K562 (cell line): Measurements from ENCODE around the gene STRIP1. TPM values are rescaled to one million over a fixed set of nuclear protein-coding genes. Genes with fewer than 3 reads are reported as not detected.

Experiments
- ATAC-seq: fragments of 200-7000 bp; cut with Tn5 transposase; 3 replicates; pipeline ENCODE4 v1.9.1; 2020; ENCODE audit warnings: moderate library complexity
- BruUV-seq: library from RNA; stranded (reverse); fragments of 400-500 nt; replicated peaks from 2 replicates; lab custom pipeline; 2021; lab: Mats Ljungman, UMichigan
- CTCF ChIA-PET: fragments of 300-600 bp; formaldehyde crosslinking; extraction: SDS; loops from one replicate; lab custom pipeline; 2021; ENCODE audit warnings: low intra/inter-chr PET ratio; lab: Yijun Ruan, JAX
- POLR2A ChIA-PET: fragments of 300-600, 350-650 bp; sonication (Branson Sonifier 250); formaldehyde crosslinking; extraction: SDS; loops from one replicate; lab custom pipeline; 2021; ENCODE audit warnings: antibody characterized with exemption, inconsistent platforms; lab: Yijun Ruan, JAX
- DNase-seq, 4 experiments: peaks; one replicate each; pipeline versions ENCODE4 v3.0.0 to v3.0.0-alpha.2; 2011 to 2018; ENCODE audit warnings: low spot score in 3 of 4, mixed read lengths in 3 of 4; ENCODE audit errors: extremely low read depth in 1 of 4
- FAIRE-seq: peaks from 2 replicates; lab custom pipeline; 2011; peaks lifted over from hg19 to GRCh38; lab: Jason Lieb, UNC
- H2AFZ ChIP-seq: 2 replicates; pipeline ENCODE4 v1.6.0; 2011; ENCODE audit warnings: low read depth, low read length, control low read depth, inconsistent platforms
- H3K27ac ChIP-seq: fragments of 200-600 bp; 3 replicates; pipeline ENCODE4 v1.8.0; 2011; ENCODE audit warnings: low read depth, mild to moderate bottlenecking, control low read depth, inconsistent platforms, low read length, moderate library complexity, mixed read lengths; ENCODE audit errors: extremely low read depth
- H3K27me3 ChIP-seq, 2 experiments: fragments of 300-600 bp in 1 of 2; 2 replicates in 1 of 2; 3 replicates in 1 of 2; pipeline versions ENCODE4 v1.6.0 to v1.8.0; 2011; ENCODE audit warnings: inconsistent platforms in 2 of 2, low read length in 2 of 2, mild to moderate bottlenecking in 1 of 2, mixed read lengths in 1 of 2, moderate library complexity in 1 of 2; ENCODE audit not compliant: control insufficient read depth in 2 of 2, insufficient read depth in 2 of 2
- H3K36me3 ChIP-seq: fragments of 300-600 bp; 3 replicates; pipeline ENCODE4 v1.8.0; 2011; ENCODE audit warnings: mild to moderate bottlenecking, low read length, inconsistent platforms; ENCODE audit not compliant: control insufficient read depth, insufficient read depth
- H3K4me1 ChIP-seq, 2 experiments: fragments of 200-600 bp in 1 of 2; replicated peaks in 1 of 2; 2 replicates in 1 of 2; 3 replicates in 1 of 2; pipeline versions ENCODE4 v1.5.1 to v1.8.0; 2011; ENCODE audit warnings: inconsistent platforms in 2 of 2, low read length in 2 of 2, mild to moderate bottlenecking in 1 of 2, mixed read lengths in 1 of 2, moderate library complexity in 1 of 2; ENCODE audit not compliant: control insufficient read depth in 2 of 2, insufficient read depth in 2 of 2
- H3K4me2 ChIP-seq: 2 replicates; pipeline ENCODE4 v1.6.1; 2011; ENCODE audit warnings: low read length, control low read depth, inconsistent platforms, mixed read lengths; ENCODE audit not compliant: insufficient read depth
- H3K4me3 ChIP-seq: fragments of 200-600 bp; sonication (generic), shearing (Covaris generic); 2 replicates; pipeline ENCODE4 v1.5.1; 2016; ENCODE audit warnings: control low read depth, inconsistent platforms
- H3K79me2 ChIP-seq: fragments of 200-600 bp; 3 replicates; pipeline ENCODE4 v1.8.0; 2011; ENCODE audit warnings: low read length, inconsistent platforms; ENCODE audit not compliant: control insufficient read depth, insufficient read depth
- H3K9ac ChIP-seq, 2 experiments: 2 replicates each; pipeline versions ENCODE4 v1.6.0 to v1.6.1; 2011; ENCODE audit warnings: low read depth in 2 of 2, low read length in 2 of 2, control low read depth in 1 of 2, inconsistent platforms in 1 of 2, mild to moderate bottlenecking in 1 of 2, mixed read lengths in 1 of 2; ENCODE audit not compliant: insufficient read depth in 1 of 2
- H3K9me1 ChIP-seq: one replicate; pipeline ENCODE4 v1.6.0; 2011; ENCODE audit warnings: inconsistent platforms, mild to moderate bottlenecking, low read length, moderate library complexity; ENCODE audit not compliant: control insufficient read depth, insufficient read depth
- H3K9me3 ChIP-seq: replicated peaks from 2 replicates; pipeline ENCODE4 v1.5.1; 2011; ENCODE audit warnings: low read depth, low read length, inconsistent platforms; ENCODE audit not compliant: control insufficient read depth, insufficient read depth
- H4K20me1 ChIP-seq: replicated peaks from 2 replicates; pipeline ENCODE4 v1.6.1; 2011; ENCODE audit warnings: low read length, inconsistent platforms, mixed read lengths; ENCODE audit not compliant: control insufficient read depth, insufficient read depth
- CBX1 ChIP-seq: sonication (generic); IDR thresholded peaks from 2 replicates; pipeline ENCODE4 v1.6.1; 2016; ENCODE audit warnings: antibody characterized with exemption, low read depth, mild to moderate bottlenecking
- GATAD2B ChIP-seq: fragments of 450-650 bp; IDR thresholded peaks from 2 replicates; pipeline ENCODE4 v1.6.1; 2017; ENCODE audit warnings: mild to moderate bottlenecking, borderline replicate concordance
- HDAC6 ChIP-seq: IDR thresholded peaks from 2 replicates; pipeline ENCODE4 v1.6.1; 2012; ENCODE audit warnings: low read depth, mild to moderate bottlenecking, control low read depth, inconsistent platforms, low read length, moderate library complexity
- KLF13 ChIP-seq: fragments of 450-650 bp; IDR thresholded peaks from 2 replicates; pipeline ENCODE4 v1.6.1; 2016; ENCODE audit warnings: missing genetic modification characterization, low read depth, mild to moderate bottlenecking, missing compliant biosample characterization, moderate library complexity, borderline replicate concordance
- MECOM ChIP-seq: fragments of 250-450 bp; sonication (Bioruptor Pico); IDR thresholded peaks from 2 replicates; pipeline ENCODE4 v1.8.0; 2022; ENCODE audit warnings: inconsistent platforms
- RBM34 ChIP-seq: fragments of 200-400 bp; formaldehyde crosslinking; IDR thresholded peaks from 2 replicates; pipeline ENCODE4 v1.6.1; 2018; ENCODE audit warnings: low read length, borderline replicate concordance; ENCODE audit not compliant: insufficient read depth
- SMAD1 ChIP-seq: fragments of 150-350 bp; IDR thresholded peaks from 2 replicates; pipeline ENCODE4 v1.6.1; 2014; ENCODE audit warnings: low read length, low read depth; ENCODE audit not compliant: partially characterized antibody
- YY1 ChIP-seq, 3 experiments: IDR thresholded peaks; 2 replicates each; pipeline ENCODE4 v1.6.1; 2011; ENCODE audit warnings: low read length in 2 of 3, mild to moderate bottlenecking in 2 of 3, moderate library complexity in 2 of 3, borderline replicate concordance in 1 of 3, control low read depth in 1 of 3, low read depth in 1 of 3; ENCODE audit not compliant: insufficient read depth in 3 of 3, insufficient replicate concordance in 2 of 3, control insufficient read depth in 1 of 3, insufficient read length in 1 of 3; ENCODE audit errors: extremely low read depth in 1 of 3
- ZC3H4 ChIP-seq: sonication (generic); formaldehyde crosslinking; IDR thresholded peaks from 2 replicates; pipeline ENCODE4 v1.9.0; 2021; ENCODE audit warnings: missing genetic modification reagents, borderline replicate concordance
- ZFX ChIP-seq: sonication (generic); formaldehyde crosslinking; IDR thresholded peaks from 2 replicates; pipeline ENCODE4 v1.8.0; 2022; ENCODE audit warnings: mild to moderate bottlenecking, missing genetic modification reagents, moderate library complexity
- ZNF57 ChIP-seq: fragments of 450-650 bp; formaldehyde crosslinking; IDR thresholded peaks from 2 replicates; pipeline ENCODE4 v1.4.0; 2020; ENCODE audit warnings: mild to moderate bottlenecking, moderate library complexity
- ZNF584 ChIP-seq: fragments of 200-800 bp; sonication (Bioruptor generic); IDR thresholded peaks from 2 replicates; pipeline ENCODE4 v1.6.1; 2016; ENCODE audit warnings: low read depth, mild to moderate bottlenecking, missing genetic modification characterization, missing compliant biosample characterization
- whole genome bisulfite sequencing: fragments of 100-300 bp; shearing (Covaris generic); methylation state at CpG from one replicate; pipeline ENCODE4 v1.1.6; 2016; ENCODE audit warnings: low coverage, mixed read lengths; ENCODE audit not compliant: insufficient coverage; ENCODE audit errors: missing lambda C conversion rate; 5-methylcytosine and 5-hydroxymethylcytosine counted together
- in situ Hi-C: fragments of 300-500 bp; cut with MboI; formaldehyde crosslinking; loops from 4 replicates; pipeline ENCODE4 v1.15.0; 2018; ENCODE audit warnings: inconsistent platforms, mixed read lengths
- intact Hi-C: fragments of 100-400 bp; cut with micrococcal nuclease; formaldehyde crosslinking; loops from 2 replicates; pipeline ENCODE4 v1.14.2; 2022
- polyA plus RNA-seq, 8 experiments: library from polyadenylated mRNA; depleted of rRNA in 4 of 8; stranded (reverse) in 5 of 8; unstranded in 3 of 8; fragments of >200 nt; fragmentation: Nextera tagmentation in 2 of 8; fragmentation: Illumina TruSeq in 1 of 8; extraction: Ambion mirVana in 2 of 8; extraction: Trizol in 1 of 8; gene quantifications; 2 replicates each; pipeline versions ENCODE4 v1.2.1 to v1.2.3, GENCODE V29; 2011 to 2014; ENCODE audit warnings: inconsistent platforms in 1 of 8, missing spikeins in 1 of 8
- total RNA-seq, 7 experiments: library from RNA; depleted of rRNA in 6 of 7; stranded (reverse); fragments of >200 nt in 6 of 7; fragmentation: Illumina TruSeq in 2 of 7; extraction: Trizol in 2 of 7; gene quantifications; 2 replicates each; pipeline versions ENCODE4 v1.2.1 to v1.2.3, GENCODE V29; 2011 to 2021; ENCODE audit warnings: low replicate concordance in 1 of 7
- TF ChIP-seq, protein P1 (sequence below): fragments of 450-650 bp; IDR thresholded peaks from 2 replicates; pipeline ENCODE4 v1.7.0; 2016; ENCODE audit warnings: borderline replicate concordance
- TF ChIP-seq, protein P2 (sequence below): fragments of 150-350 bp; IDR thresholded peaks from 2 replicates; pipeline ENCODE4 v1.6.1; 2014; ENCODE audit warnings: low read depth, mild to moderate bottlenecking, low read length, borderline replicate concordance

STRIP1 gene
- total and polyA plus RNA-seq, 9 of the 15 experiments (the other 6 are each of a cell fraction or from before 2014, with no cell fraction given), result 9.9 to 42.3 (median 32.0) TPM

DNA sequence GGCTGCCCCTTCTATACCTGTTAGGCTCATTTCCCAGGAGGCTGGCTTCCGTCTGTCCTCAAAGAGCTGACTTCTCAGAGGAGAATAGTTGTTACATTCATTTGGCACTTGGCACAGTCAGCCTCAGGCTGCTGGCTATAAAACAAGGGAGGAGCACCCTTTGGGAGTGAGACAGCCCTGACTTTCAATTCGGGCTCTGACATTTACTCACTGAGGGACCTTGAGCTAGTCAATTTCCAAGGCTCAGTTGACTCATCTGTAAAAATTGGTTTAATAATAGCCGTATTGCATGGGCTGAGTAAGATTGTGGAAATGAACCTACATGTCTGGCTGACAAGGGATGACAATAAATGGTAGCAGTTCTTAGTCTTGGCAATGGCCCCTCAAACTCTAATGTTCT is 22.4 kb downstream of the STRIP1 start:
- H3K4me2 ChIP-seq, result no peak overlapping the region
- H3K9me3 ChIP-seq, result no peaks in the 10 kb centered on the region
- no peaks in the 10 kb centered on the region for H3K27me3 ChIP-seq
- H3K9me1 ChIP-seq, result peaks cover 12% of the 10 kb centered on the region
- POLR2A ChIA-PET, result interaction anchor here (0.6 to 18.1 kb wide), 6 partner anchors 8 to 488 kb away, joined by 3 to 200 read pairs (median 4); partner anchors contain the start of gene STRIP1
- no peak overlapping the region for H2AFZ ChIP-seq
- 83% methylated on average over 3 of the region's 3 CpGs for WGBS
- intact Hi-C loops (loop anchor here (10.0 kb wide), 1 partner anchor 408 kb away; no protein-coding TSS in a partner anchor), in situ Hi-C loops (no loop called here)
- no peak overlapping the region for H3K27ac ChIP-seq
- peaks cover 39% of the 10 kb centered on the region for H4K20me1 ChIP-seq
- no peak for FAIRE-seq
- peaks cover 24 to 29% of the 10 kb centered on the region in 2 experiments for H3K4me1 ChIP-seq
- H3K79me2 ChIP-seq, result no peaks in the 10 kb centered on the region
- CTCF ChIA-PET, result interaction anchor here (1.2 kb wide), 1 partner anchor 414 kb away, joined by 4 read pairs; no protein-coding TSS in a partner anchor
- no peak for DNase-seq
- H3K36me3 ChIP-seq, result peaks cover 66% of the 10 kb centered on the region
- H3K9ac ChIP-seq, result no peak overlapping the region
- no TSS peak for BruUV-seq
- no peak for ATAC-seq
- no peak overlapping the region for H3K4me3 ChIP-seq
- TF ChIP-seq YY1 (IDR thresholded peaks at IDR 0.05; ENCODE audit: borderline replicate concordance in 1 of 3, control insufficient read depth in 1 of 3, extremely low read depth in 1 of 3, insufficient read depth in 3 of 3, insufficient read length in 1 of 3, insufficient replicate concordance in 2 of 3, low read depth in 1 of 3, low read length in 2 of 3), result no peak
- TF ChIP-seq, protein P1, sequence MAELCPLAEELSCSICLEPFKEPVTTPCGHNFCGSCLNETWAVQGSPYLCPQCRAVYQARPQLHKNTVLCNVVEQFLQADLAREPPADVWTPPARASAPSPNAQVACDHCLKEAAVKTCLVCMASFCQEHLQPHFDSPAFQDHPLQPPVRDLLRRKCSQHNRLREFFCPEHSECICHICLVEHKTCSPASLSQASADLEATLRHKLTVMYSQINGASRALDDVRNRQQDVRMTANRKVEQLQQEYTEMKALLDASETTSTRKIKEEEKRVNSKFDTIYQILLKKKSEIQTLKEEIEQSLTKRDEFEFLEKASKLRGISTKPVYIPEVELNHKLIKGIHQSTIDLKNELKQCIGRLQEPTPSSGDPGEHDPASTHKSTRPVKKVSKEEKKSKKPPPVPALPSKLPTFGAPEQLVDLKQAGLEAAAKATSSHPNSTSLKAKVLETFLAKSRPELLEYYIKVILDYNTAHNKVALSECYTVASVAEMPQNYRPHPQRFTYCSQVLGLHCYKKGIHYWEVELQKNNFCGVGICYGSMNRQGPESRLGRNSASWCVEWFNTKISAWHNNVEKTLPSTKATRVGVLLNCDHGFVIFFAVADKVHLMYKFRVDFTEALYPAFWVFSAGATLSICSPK, result no peak
- no peak for TF ChIP-seq ZFX (CRISPR knock-in tag)
- TF ChIP-seq ZNF584 (CRISPR knock-in tag), result no peak
- no peak for TF ChIP-seq HDAC6
- TF ChIP-seq KLF13 (tag), result no peak
- TF ChIP-seq MECOM, result no peak
- TF ChIP-seq SMAD1, result no peak
- TF ChIP-seq, protein P2, sequence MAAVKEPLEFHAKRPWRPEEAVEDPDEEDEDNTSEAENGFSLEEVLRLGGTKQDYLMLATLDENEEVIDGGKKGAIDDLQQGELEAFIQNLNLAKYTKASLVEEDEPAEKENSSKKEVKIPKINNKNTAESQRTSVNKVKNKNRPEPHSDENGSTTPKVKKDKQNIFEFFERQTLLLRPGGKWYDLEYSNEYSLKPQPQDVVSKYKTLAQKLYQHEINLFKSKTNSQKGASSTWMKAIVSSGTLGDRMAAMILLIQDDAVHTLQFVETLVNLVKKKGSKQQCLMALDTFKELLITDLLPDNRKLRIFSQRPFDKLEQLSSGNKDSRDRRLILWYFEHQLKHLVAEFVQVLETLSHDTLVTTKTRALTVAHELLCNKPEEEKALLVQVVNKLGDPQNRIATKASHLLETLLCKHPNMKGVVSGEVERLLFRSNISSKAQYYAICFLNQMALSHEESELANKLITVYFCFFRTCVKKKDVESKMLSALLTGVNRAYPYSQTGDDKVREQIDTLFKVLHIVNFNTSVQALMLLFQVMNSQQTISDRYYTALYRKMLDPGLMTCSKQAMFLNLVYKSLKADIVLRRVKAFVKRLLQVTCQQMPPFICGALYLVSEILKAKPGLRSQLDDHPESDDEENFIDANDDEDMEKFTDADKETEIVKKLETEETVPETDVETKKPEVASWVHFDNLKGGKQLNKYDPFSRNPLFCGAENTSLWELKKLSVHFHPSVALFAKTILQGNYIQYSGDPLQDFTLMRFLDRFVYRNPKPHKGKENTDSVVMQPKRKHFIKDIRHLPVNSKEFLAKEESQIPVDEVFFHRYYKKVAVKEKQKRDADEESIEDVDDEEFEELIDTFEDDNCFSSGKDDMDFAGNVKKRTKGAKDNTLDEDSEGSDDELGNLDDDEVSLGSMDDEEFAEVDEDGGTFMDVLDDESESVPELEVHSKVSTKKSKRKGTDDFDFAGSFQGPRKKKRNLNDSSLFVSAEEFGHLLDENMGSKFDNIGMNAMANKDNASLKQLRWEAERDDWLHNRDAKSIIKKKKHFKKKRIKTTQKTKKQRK, result no peak
- no peak for TF ChIP-seq ZC3H4
- no peak for TF ChIP-seq CBX1
- no peak for TF ChIP-seq ZNF57 (CRISPR knock-in tag)
- no peak for TF ChIP-seq GATAD2B
- TF ChIP-seq RBM34, result no peak
